Esophagus squamous epithelium (tissue), 5 donors: ENCODE data around the gene NFAT5. TPM values are rescaled to one million over a fixed set of nuclear protein-coding genes. Genes with fewer than 3 reads are reported as not detected.
A peak's percentile ranks its signal among the peaks of the same experiment; 100 is the strongest.

Source experiments
- DNase-seq: peaks from one replicate; lab custom pipeline; 2025; lab: John Stamatoyannopoulos, UW
- H3K27ac ChIP-seq, 4 donors: fragments of 200-600 bp; sonication (generic); one replicate each; pipeline ENCODE4 v1.5.1; 2016 to 2019; ENCODE audit warnings: mild to moderate bottlenecking in 1 of 4
- H3K27me3 ChIP-seq, 4 donors: fragments of 200-600 bp; sonication (generic); 1 replicate in 3 of 4; 2 replicates in 1 of 4; pipeline versions ENCODE4 v1.5.1 to v1.6.0; 2017 to 2021; ENCODE audit warnings: antibody characterized with exemption in 1 of 4
- H3K36me3 ChIP-seq, 3 donors: fragments of 200-600 bp; sonication (generic); one replicate each; pipeline ENCODE4 v1.5.1; 2016 to 2019
- H3K4me1 ChIP-seq, 3 donors: fragments of 200-600 bp; sonication (generic); one replicate each; pipeline ENCODE4 v1.5.1; 2017 to 2019
- H3K4me3 ChIP-seq, 4 donors: fragments of 200-600 bp; sonication (generic); 1 replicate in 3 of 4; 2 replicates in 1 of 4; pipeline ENCODE4 v1.5.1; 2016 to 2019; ENCODE audit warnings: mild to moderate bottlenecking in 2 of 4, moderate library complexity in 1 of 4
- H3K9me3 ChIP-seq, 3 donors: fragments of 200-600 bp; sonication (generic); one replicate each; pipeline ENCODE4 v1.5.1; 2016 to 2019
- POLR2A ChIP-seq, 4 donors: fragments of 450-650 bp; IDR thresholded peaks; one replicate each; pipeline ENCODE4 v1.6.1; 2017; ENCODE audit warnings: antibody characterized with exemption in 4 of 4, mild to moderate bottlenecking in 4 of 4, moderate library complexity in 3 of 4
- WGBS, 2 donors: methylation state at CpG; one replicate each; pipeline ENCODE4 v1.1.5; 2018; 5-methylcytosine and 5-hydroxymethylcytosine counted together
- intact Hi-C: fragments of 100-400 bp; cut with DNase I; formaldehyde crosslinking; loops from one replicate; pipeline ENCODE4 v1.15.0; 2022
- total RNA-seq, 4 donors: library from RNA; depleted of rRNA; stranded (reverse); fragments of >200 nt; gene quantifications; one replicate each; pipeline ENCODE4 v1.1.0, GENCODE V29; 2016
- TF ChIP-seq, protein P1 (sequence below), 6 experiments: fragments of 450-650 bp in 4 of 6; fragments of 200-600 bp in 2 of 6; sonication (generic) in 2 of 6; IDR thresholded peaks; one replicate each; pipeline ENCODE4 v1.5.1; 2016 to 2019; ENCODE audit warnings: antibody characterized with exemption in 6 of 6, mild to moderate bottlenecking in 4 of 6, moderate library complexity in 4 of 6
- donor health status: DM: yes; HTN: yes; CAD: no.

The NFAT5 gene
- total RNA-seq, 4 donors from 2014 or later, result 15.7 to 59.3 (median 30.1) TPM

DNA sequence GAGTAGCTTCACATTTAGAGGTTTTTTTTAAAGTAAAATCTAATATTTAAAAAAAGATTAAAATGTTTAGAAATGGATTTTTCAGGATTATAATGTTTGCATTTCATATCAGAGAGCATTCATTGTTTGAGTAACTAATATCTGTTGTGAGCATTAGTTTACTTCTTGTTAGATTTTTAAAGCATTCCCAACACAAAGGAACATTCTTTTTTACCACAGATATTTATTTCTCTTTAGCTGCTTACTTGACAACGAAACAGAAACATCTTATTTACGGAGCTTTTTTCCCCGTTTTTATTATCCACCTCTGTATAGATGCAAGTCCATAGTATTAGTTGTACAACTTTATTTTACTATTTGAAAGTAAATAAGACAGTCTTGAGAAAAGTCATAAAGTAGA lies 53.0 kb downstream of the NFAT5 start:
- no peaks in the 10 kb centered on the region for H3K9me3 ChIP-seq
- no peak for TF ChIP-seq POLR2A (IDR thresholded peaks at IDR 0.05)
- TF ChIP-seq, protein P1, sequence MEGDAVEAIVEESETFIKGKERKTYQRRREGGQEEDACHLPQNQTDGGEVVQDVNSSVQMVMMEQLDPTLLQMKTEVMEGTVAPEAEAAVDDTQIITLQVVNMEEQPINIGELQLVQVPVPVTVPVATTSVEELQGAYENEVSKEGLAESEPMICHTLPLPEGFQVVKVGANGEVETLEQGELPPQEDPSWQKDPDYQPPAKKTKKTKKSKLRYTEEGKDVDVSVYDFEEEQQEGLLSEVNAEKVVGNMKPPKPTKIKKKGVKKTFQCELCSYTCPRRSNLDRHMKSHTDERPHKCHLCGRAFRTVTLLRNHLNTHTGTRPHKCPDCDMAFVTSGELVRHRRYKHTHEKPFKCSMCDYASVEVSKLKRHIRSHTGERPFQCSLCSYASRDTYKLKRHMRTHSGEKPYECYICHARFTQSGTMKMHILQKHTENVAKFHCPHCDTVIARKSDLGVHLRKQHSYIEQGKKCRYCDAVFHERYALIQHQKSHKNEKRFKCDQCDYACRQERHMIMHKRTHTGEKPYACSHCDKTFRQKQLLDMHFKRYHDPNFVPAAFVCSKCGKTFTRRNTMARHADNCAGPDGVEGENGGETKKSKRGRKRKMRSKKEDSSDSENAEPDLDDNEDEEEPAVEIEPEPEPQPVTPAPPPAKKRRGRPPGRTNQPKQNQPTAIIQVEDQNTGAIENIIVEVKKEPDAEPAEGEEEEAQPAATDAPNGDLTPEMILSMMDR (IDR thresholded peaks at IDR 0.05), result no peak
- H3K27me3 ChIP-seq, result no peaks in the 10 kb centered on the region
- 44 to 73% methylated on average over 3 of the region's 3 CpGs for WGBS, 2 donors
- DNase-seq, result no peak
- intact Hi-C loops, result no loop called here
- H3K27ac ChIP-seq, result peak overlapping the region in 3 of 4 donors; percentile 11 to 50 (median 20)
- no peaks in the 10 kb centered on the region for H3K36me3 ChIP-seq
- peaks cover 18 to 62% (median 33%) of the 10 kb centered on the region in 3 donors for H3K4me1 ChIP-seq
- H3K4me3 ChIP-seq, result no peak overlapping the region

- Histone ChIP-seq H3K9me3 (no peaks in the 10 kb centered on the region), H3K4me1 (peaks cover 18 to 54% (median 26%) of the 10 kb centered on the region in 3 donors), H3K27ac (peak overlapping the region in 3 of 4 donors; percentile 15 to 57 (median 50)), H3K4me3 (no peak overlapping the region), H3K36me3 (peaks cover 0 to 7% (median 0%) of the 10 kb centered on the region in 3 donors), H3K27me3 (no peaks in the 10 kb centered on the region)
- TF ChIP-seq POLR2A (IDR thresholded peaks at IDR 0.05), result no peak
- TF ChIP-seq, protein P1 (IDR thresholded peaks at IDR 0.05), result no peak
- intact Hi-C loops, result no loop called here
- DNase-seq, result no peak
Observed at GRCh38 chr16:69619514-69619913, 53.7 kb downstream of the NFAT5 start.

- H3K9me3 ChIP-seq, result no peaks in the 10 kb centered on the region
- peak overlapping the region in 3 of 4 donors; percentile 19 to 57 (median 50) for H3K27ac ChIP-seq
- no peaks in the 10 kb centered on the region for H3K27me3 ChIP-seq
- no peak overlapping the region for H3K4me3 ChIP-seq
- no peak for DNase-seq
- 19 to 35% methylated on average over 1 of the region's 1 CpG for WGBS, 2 donors
- peaks cover 0 to 7% (median 0%) of the 10 kb centered on the region in 3 donors for H3K36me3 ChIP-seq
- intact Hi-C loops, result no loop called here
- TF ChIP-seq, protein P1 (IDR thresholded peaks at IDR 0.05), result no peak
- TF ChIP-seq POLR2A (IDR thresholded peaks at IDR 0.05), result no peak
- H3K4me1 ChIP-seq, result peaks cover 18 to 45% (median 26%) of the 10 kb centered on the region in 3 donors
Observed at GRCh38 chr16:69620573-69620972, 54.8 kb downstream of the NFAT5 start.

DNA sequence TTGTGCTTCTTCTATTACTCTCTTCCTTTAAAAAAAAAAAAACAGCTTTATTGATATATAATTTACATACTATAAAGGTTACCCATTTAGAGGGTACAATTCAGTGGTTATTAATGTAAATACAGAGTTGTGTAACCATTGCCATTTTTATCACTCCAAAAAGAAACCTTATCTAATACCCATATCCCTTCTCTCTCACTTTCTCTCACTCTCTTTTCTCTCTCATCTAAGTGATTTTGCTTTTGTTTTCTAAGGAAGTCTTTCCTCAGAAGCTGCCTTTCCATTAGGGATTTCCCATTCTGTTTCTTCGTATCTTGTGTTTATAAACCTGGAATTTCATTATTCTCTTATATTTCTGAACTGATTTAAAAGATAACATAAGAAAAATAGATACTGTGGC lies 55.5 kb downstream of the NFAT5 start:
- no peak overlapping the region for H3K4me3 ChIP-seq
- H3K27me3 ChIP-seq, result no peaks in the 10 kb centered on the region
- H3K36me3 ChIP-seq, result peaks cover 0 to 11% (median 0%) of the 10 kb centered on the region in 3 donors
- peak overlapping the region in 1 of 4 donors; percentile 1 for H3K27ac ChIP-seq
- intact Hi-C loops, result no loop called here
- no peak for DNase-seq
- no peaks in the 10 kb centered on the region for H3K9me3 ChIP-seq
- 58 to 67% methylated on average over 1 of the region's 1 CpG for WGBS, 2 donors
- TF ChIP-seq, protein P1 (IDR thresholded peaks at IDR 0.05), result no peak
- TF ChIP-seq POLR2A (IDR thresholded peaks at IDR 0.05), result no peak
- peaks cover 18 to 45% (median 28%) of the 10 kb centered on the region in 3 donors for H3K4me1 ChIP-seq

DNA sequence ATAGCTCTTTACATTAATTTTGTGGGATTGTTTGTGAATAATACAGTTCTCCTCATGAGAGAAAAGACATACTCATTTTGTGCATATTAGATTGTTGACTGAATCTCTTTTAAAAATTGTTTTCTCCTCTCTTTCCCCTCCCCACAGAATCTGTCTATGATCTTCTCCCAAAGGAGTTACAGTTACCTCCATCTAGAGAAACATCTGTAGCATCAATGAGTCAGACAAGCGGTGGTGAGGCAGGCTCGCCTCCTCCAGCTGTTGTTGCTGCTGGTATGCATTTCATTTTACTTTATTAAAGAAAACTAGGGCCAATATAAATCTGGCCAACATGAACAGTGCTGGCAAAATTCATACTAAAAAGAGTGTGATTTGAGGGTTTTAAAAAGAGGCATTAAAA lies 60.5 kb downstream of the NFAT5 start:
- H3K4me1 ChIP-seq, result peaks cover 0 to 5% (median 3%) of the 10 kb centered on the region in 3 donors
- H3K4me3 ChIP-seq, result no peak overlapping the region
- 36 to 49% methylated on average over 2 of the region's 2 CpGs for WGBS, 2 donors
- no peak for TF ChIP-seq POLR2A (IDR thresholded peaks at IDR 0.05)
- TF ChIP-seq, protein P1 (IDR thresholded peaks at IDR 0.05), result no peak
- no peak for DNase-seq
- no peaks in the 10 kb centered on the region for H3K9me3 ChIP-seq
- intact Hi-C loops, result no loop called here
- H3K27ac ChIP-seq, result no peak overlapping the region
- no peaks in the 10 kb centered on the region for H3K27me3 ChIP-seq
- peaks cover 0 to 52% (median 9%) of the 10 kb centered on the region in 3 donors for H3K36me3 ChIP-seq
